HEK293T (cell line): Measurements from ENCODE around the gene AKT1.
"Not testable (repeated sequence)": the region's sequence is repeated elsewhere in the genome, so short reads cannot be mapped to it uniquely, and the experiment has no call there.

Experiments
- CTCF ChIA-PET: fragments of 350-600 bp; formaldehyde crosslinking; extraction: SDS; loops from one replicate; lab custom pipeline; 2021; ENCODE audit warnings: antibody characterized with exemption, inconsistent platforms; lab: Yijun Ruan, JAX
- POLR2A ChIA-PET: fragments of 350-600 bp; formaldehyde crosslinking; extraction: SDS; loops from one replicate; lab custom pipeline; 2020; ENCODE audit warnings: antibody characterized with exemption, inconsistent platforms; lab: Yijun Ruan, JAX
- DNase-seq: peaks from one replicate; pipeline ENCODE4 v3.0.0; 2012; ENCODE audit warnings: mixed read lengths; ENCODE audit errors: extremely low spot score
- ARNT ChIP-seq: fragments of 450-650 bp; IDR thresholded peaks from 2 replicates; pipeline ENCODE4 v1.6.1; 2017; ENCODE audit warnings: mild to moderate bottlenecking
- BHLHE40 ChIP-seq: fragments of 450-650 bp; IDR thresholded peaks from 2 replicates; pipeline ENCODE4 v1.6.1; 2016; ENCODE audit warnings: mild to moderate bottlenecking, moderate library complexity, borderline replicate concordance
- CTBP1 ChIP-seq: fragments of 450-650 bp; IDR thresholded peaks from 2 replicates; pipeline ENCODE4 v1.6.1; 2016; ENCODE audit warnings: borderline replicate concordance
- ELF4 ChIP-seq: fragments of 450-650 bp; IDR thresholded peaks from 2 replicates; pipeline ENCODE4 v1.6.1; 2017; ENCODE audit warnings: antibody characterized with exemption
- FOXA1 ChIP-seq: fragments of 450-650 bp; IDR thresholded peaks from 2 replicates; pipeline ENCODE4 v1.6.1; 2016; ENCODE audit warnings: mild to moderate bottlenecking
- FOXK2 ChIP-seq: fragments of 450-650 bp; IDR thresholded peaks from 2 replicates; pipeline ENCODE4 v1.6.1; 2016; ENCODE audit warnings: mild to moderate bottlenecking
- FOXM1 ChIP-seq: fragments of 450-650 bp; IDR thresholded peaks from 2 replicates; pipeline ENCODE4 v1.6.1; 2017; ENCODE audit warnings: mild to moderate bottlenecking, borderline replicate concordance
- HDGF ChIP-seq: fragments of 450-650 bp; IDR thresholded peaks from 2 replicates; pipeline ENCODE4 v1.6.1; 2017; ENCODE audit warnings: antibody characterized with exemption, borderline replicate concordance
- L3MBTL2 ChIP-seq: fragments of 450-650 bp; conservative IDR thresholded peaks from 2 replicates; pipeline ENCODE4 v1.6.1; 2016; ENCODE audit warnings: mild to moderate bottlenecking
- LEF1 ChIP-seq: fragments of 450-650 bp; IDR thresholded peaks from 2 replicates; pipeline ENCODE4 v1.6.1; 2017; ENCODE audit warnings: mild to moderate bottlenecking, borderline replicate concordance
- NFRKB ChIP-seq: fragments of 450-650 bp; IDR thresholded peaks from 2 replicates; pipeline ENCODE4 v1.6.1; 2016; ENCODE audit warnings: mild to moderate bottlenecking, moderate library complexity
- SP1 ChIP-seq: fragments of 450-650 bp; IDR thresholded peaks from 2 replicates; pipeline ENCODE4 v1.6.1; 2017
- SUZ12 ChIP-seq: fragments of 450-650 bp; IDR thresholded peaks from 2 replicates; pipeline ENCODE4 v1.6.1; 2016; ENCODE audit warnings: mild to moderate bottlenecking
- TARDBP ChIP-seq: fragments of 450-650 bp; IDR thresholded peaks from 2 replicates; pipeline ENCODE4 v1.6.1; 2016
- ZNF384 ChIP-seq: fragments of 450-650 bp; IDR thresholded peaks from 2 replicates; pipeline ENCODE4 v1.6.1; 2016
- TF ChIP-seq, protein P1 (sequence below): fragments of 450-650 bp; IDR thresholded peaks from 2 replicates; pipeline ENCODE4 v1.6.1; 2016

AKT1 gene

DNA sequence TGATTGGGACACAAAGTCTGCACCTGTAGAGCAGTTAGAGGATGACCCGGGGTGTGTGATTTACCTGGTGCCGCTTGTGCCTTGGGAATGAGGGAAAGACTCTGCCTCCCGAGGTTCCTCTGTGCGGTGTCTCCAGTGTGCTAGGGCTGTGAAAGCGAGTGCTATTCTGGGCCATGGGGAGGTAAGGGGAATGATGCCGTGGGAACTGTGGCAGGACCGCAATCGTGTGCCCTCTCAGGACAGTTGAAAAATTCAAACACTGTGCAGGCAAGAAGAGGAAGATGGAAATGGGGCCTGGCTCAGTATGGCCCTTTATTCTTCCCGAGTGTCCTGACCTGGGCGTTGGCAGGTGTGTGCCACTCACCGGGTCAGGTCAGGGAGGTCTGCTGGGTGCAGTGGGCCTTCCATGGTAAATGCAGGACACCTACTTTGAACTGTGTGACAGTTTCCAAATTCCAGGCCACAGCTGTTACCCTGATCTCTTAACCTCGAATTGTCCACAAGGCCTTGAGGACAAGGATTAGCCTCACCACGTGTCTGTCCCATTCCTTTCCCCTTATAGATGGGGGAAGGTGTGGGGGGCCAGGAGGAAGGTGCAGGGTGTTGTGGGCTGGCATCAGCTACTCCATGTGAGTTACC is 41.2 kb downstream of the AKT1 start:
- POLR2A ChIA-PET = interaction anchor here (0.8 to 3.0 kb wide), 3 partner anchors 9 to 15 kb away, joined by 3 to 22 read pairs (median 18); no protein-coding TSS in a partner anchor
- TF ChIP-seq SUZ12 = no peak
- no peak for TF ChIP-seq LEF1
- TF ChIP-seq ELF4 = no peak
- no peak for TF ChIP-seq BHLHE40
- no peak for TF ChIP-seq NFRKB
- TF ChIP-seq FOXK2 = no peak
- DNase-seq = no peak
- CTCF ChIA-PET = interaction anchor here (1.3 kb wide), 1 partner anchor 14 kb away, joined by 3 read pairs; no protein-coding TSS in a partner anchor

DNA sequence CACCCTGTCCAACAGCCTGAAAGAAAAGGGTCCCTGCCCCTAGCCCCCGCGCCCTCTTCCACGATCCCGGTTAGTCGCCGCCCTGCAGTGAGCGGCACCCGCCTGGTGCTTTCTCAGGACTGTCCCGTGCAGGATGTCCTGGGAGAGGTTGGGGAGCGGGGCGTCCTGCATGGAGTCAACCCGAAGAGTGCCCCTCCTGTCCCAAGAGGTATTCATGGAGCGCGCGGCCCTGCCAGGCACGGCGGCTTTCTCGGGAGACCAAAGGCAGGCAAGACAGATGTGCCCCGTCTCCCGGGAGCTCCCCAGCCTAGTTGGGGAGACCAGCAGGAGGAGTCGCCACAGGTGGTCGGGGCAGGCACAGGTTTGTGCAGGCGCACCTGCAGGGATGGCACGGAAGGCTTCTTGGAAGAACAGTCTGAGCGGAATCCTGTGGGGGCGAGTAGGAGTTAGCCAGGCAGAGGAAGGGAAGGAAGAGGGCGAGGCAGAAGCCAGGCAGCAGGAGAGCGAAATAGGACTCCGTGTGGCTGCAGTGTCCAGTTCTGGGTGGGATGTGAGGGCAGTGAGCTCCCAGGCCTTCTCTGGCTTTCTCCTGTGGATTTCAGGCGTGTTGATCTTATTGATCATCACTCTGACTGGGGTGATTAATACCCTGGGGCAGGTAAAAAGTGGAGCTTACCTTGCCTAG is 41.9 kb downstream of the AKT1 start:
- DNase-seq = no peak
- TF ChIP-seq L3MBTL2 = no peak
- TF ChIP-seq HDGF = no peak
- no peak for TF ChIP-seq ZNF384
- no peak for TF ChIP-seq FOXA1
- no peak for TF ChIP-seq BHLHE40
- TF ChIP-seq, protein P1, sequence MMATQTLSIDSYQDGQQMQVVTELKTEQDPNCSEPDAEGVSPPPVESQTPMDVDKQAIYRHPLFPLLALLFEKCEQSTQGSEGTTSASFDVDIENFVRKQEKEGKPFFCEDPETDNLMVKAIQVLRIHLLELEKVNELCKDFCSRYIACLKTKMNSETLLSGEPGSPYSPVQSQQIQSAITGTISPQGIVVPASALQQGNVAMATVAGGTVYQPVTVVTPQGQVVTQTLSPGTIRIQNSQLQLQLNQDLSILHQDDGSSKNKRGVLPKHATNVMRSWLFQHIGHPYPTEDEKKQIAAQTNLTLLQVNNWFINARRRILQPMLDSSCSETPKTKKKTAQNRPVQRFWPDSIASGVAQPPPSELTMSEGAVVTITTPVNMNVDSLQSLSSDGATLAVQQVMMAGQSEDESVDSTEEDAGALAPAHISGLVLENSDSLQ = no peak
- TF ChIP-seq FOXK2 = no peak
- no peak for TF ChIP-seq SP1
- TF ChIP-seq CTBP1 = no peak
- TF ChIP-seq ARNT = no peak
- no peak for TF ChIP-seq TARDBP
- no peak for TF ChIP-seq NFRKB
- no peak for TF ChIP-seq FOXM1
- no peak for TF ChIP-seq LEF1
- no peak for TF ChIP-seq SUZ12
- TF ChIP-seq ELF4 = no peak
- ChIA-PET CTCF (interaction anchor here (1.8 kb wide), 1 partner anchor 45 kb away, joined by 5 read pairs; no protein-coding TSS in a partner anchor), POLR2A (interaction anchor here (0.6 to 3.0 kb wide), 11 partner anchors 10 to 573 kb away, joined by 3 to 22 read pairs (median 4); partner anchors contain the start of gene ZBTB42)

DNA sequence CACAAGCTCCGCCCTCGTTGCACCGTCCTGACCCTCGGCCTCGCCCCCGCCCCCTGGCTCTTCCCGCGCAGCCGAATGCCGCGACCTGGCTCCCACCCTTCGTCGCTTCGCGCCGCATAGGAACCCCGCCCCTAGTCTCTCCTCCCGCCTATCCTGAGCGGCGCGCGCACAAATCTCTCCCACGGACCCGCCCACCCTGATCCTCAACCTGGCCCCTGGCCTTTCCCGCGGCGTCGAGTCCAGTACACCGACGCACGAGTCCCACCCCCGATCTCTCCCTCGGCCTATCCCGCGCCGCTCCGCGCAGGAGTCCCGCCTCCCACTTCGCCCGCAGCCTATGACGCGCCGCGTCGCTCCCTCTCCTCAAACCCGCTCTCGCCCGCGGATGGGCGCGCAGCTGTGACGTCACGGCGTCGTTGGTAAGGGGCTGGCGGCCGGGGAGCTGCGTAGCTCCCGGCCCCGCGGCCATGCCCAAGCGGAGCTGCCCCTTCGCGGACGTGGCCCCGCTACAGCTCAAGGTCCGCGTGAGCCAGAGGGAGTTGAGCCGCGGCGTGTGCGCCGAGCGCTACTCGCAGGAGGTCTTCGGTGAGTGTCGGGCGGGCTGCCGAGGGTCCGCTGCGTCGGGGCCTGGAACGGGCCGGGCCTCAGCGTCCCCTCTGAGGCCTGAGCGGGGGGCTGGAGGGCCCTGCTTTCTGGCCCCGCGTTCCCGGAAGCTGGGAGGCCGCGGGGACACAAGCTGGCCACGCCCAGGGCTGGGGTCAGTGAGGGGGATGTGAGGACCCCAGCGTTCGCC is 42.6 kb downstream of the AKT1 start, which contains the start of gene SIVA1:
TSS of gene SIVA1 (plus strand) at position 413 of the 793 bp plus-strand sequence. CDS start at position 468, 55 bp downstream.
- peak; percentile 99 for DNase-seq
- ChIA-PET POLR2A (interaction anchor here (0.6 to 3.0 kb wide), 43 partner anchors 8 to 737 kb away, joined by 3 to 22 read pairs (median 4); partner anchors contain the start of genes CEP170B and ZBTB42), CTCF (interaction anchor here (0.7 to 2.5 kb wide), 8 partner anchors 13 to 74 kb away, joined by 3 to 15 read pairs (median 4); partner anchors contain the start of gene ADSS1)
- TF ChIP-seq L3MBTL2 (peak; percentile 53), SP1 (no peak), SUZ12 (no peak), CTBP1 (no peak), ZNF384 (no peak)
- TF ChIP-seq, protein P1 = peak; percentile 65; the same call in 1 of the 2 replicates

DNA sequence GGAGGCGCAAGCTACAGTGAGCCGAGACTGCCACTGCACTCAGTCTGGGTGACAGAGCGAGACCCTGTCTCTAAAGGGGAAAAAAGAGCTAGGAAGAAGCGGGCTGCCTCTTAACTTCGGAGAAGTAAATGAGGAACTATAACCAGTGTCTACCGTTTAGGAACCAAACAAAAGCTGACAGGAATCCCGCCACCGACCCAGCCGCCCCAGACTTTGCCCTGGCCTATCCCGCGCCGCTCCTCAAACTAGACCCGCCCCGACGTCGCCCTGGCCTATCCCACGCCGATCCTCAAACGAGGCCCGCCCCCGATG is 43.2 kb downstream of the AKT1 start:
- no peak for DNase-seq
- TF ChIP-seq LEF1 (no peak), HDGF (0 out of 2 replicates have a peak, but pooled peaks have one; percentile 68)
- TF ChIP-seq, protein P1 = no peak
- ChIA-PET CTCF (interaction anchor here (0.7 to 2.5 kb wide), 8 partner anchors 14 to 75 kb away, joined by 3 to 15 read pairs (median 4); partner anchors contain the start of gene ADSS1), POLR2A (interaction anchor here (0.6 to 3.0 kb wide), 40 partner anchors 8 to 737 kb away, joined by 3 to 22 read pairs (median 4); partner anchors contain the start of genes CEP170B and ZBTB42)

DNA sequence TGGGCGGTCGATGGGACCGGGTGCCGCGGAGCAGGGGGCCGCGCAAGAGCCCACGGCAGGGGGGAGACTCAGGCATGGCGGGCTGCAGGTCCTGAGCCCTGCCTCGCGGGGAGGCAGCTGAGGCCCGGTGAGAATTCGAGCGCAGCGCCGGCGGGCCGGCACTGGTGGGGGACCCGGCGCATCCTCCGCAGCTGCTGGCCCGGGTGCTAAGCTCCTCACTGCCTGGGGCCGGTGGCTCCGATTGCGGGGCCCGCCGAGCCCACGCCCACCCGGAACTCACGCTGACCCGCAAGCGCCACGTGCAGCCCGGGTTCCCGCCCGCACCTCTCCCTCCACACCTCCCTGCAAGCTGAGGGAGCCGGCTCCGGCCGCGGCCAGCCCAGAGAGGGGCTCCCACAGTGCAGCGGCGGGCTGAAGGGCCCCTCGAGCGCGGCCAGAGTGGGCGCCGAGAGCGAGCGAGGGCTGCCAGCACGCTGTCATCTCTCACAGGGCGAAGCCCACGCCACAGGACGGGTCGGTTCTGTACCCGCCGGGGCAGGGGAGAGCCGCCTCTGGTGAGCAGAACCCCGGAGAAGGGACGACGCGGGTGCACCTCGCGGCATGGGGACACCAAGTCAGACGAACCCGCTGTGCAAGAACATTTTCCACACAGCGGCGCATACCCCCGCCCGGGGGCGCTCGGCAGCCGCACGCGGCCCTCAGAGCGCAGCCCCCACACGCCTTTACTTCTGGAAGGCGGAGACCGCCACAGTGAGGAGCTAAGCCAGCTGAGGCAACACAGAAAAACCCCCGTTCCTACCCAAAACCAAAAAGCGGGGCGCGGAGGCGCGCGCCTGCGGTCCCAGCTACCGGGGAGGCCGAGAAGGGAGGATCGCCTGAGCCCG is 43.8 kb downstream of the AKT1 start:
- POLR2A ChIA-PET = interaction anchor here (0.7 to 3.0 kb wide), 24 partner anchors 9 to 738 kb away, joined by 3 to 22 read pairs (median 5); partner anchors contain the start of gene ZBTB42
- TF ChIP-seq HDGF = no peak
- TF ChIP-seq L3MBTL2 = peak; percentile 74
- TF ChIP-seq ARNT = no peak
- peak; percentile 63 for DNase-seq
- CTCF ChIA-PET = interaction anchor here (0.7 to 2.5 kb wide), 8 partner anchors 14 to 75 kb away, joined by 3 to 15 read pairs (median 4); partner anchors contain the start of gene ADSS1

DNA sequence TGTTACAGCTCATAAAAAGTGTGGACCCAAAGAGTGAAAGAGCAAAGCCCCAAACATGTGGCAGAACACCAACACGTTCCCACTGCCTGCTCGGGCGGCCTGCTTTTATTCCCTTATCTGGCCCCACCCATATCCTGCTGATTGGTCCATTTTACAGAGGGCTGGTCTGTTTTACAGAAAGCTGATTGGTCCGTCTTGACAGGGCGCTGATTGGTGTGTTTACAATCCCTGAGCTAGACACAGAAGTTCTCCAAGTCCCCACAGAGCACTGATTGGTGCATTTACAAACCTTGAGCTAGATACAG is 44.8 kb downstream of the AKT1 start:
- not testable (repeated sequence) for DNase-seq
- POLR2A ChIA-PET = interaction anchor here (0.7 to 2.4 kb wide), 4 partner anchors 8 to 76 kb away, joined by 3 to 11 read pairs (median 3); partner anchors contain the start of gene ZBTB42
- CTCF ChIA-PET = interaction anchor here (0.9 to 2.5 kb wide), 2 partner anchors 18 kb away, joined by 3 to 15 read pairs; no protein-coding TSS in a partner anchor
